ENCODE measurements around the gene SLC22A23. TPM values are rescaled to one million over a fixed set of nuclear protein-coding genes. Genes with fewer than 3 reads are reported as not detected.

SLC22A23 gene
- total RNA-seq, 1 donor = 9.0 TPM

DNA sequence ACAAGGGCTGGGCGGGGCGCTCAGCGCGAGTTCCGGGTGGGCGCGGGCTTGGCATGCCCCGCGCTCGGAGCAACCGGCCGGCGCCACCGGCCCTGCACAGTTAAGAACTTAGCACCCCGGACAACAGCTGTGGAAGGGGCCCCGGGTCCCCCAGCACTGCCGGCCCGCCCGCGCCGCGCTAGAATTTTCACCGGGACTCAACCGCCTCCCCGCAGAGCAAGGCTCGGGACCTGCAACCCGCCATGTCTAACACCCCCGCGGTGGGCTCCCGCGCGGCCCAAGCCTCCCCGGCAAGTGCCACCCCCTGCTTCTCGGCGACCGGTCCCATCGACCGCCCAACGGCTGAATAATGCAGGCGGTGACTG is 203.3 kb downstream of the SLC22A23 start:
- no peak overlapping the region for H3K4me3 ChIP-seq (ENCODE audit: low read depth, low read length)
- TF ChIP-seq, protein P1, sequence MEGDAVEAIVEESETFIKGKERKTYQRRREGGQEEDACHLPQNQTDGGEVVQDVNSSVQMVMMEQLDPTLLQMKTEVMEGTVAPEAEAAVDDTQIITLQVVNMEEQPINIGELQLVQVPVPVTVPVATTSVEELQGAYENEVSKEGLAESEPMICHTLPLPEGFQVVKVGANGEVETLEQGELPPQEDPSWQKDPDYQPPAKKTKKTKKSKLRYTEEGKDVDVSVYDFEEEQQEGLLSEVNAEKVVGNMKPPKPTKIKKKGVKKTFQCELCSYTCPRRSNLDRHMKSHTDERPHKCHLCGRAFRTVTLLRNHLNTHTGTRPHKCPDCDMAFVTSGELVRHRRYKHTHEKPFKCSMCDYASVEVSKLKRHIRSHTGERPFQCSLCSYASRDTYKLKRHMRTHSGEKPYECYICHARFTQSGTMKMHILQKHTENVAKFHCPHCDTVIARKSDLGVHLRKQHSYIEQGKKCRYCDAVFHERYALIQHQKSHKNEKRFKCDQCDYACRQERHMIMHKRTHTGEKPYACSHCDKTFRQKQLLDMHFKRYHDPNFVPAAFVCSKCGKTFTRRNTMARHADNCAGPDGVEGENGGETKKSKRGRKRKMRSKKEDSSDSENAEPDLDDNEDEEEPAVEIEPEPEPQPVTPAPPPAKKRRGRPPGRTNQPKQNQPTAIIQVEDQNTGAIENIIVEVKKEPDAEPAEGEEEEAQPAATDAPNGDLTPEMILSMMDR (IDR thresholded peaks at IDR 0.05; ENCODE audit: insufficient read depth, low read length) = no peak
- no peak for DNase-seq (ENCODE audit: low read depth)

DNA sequence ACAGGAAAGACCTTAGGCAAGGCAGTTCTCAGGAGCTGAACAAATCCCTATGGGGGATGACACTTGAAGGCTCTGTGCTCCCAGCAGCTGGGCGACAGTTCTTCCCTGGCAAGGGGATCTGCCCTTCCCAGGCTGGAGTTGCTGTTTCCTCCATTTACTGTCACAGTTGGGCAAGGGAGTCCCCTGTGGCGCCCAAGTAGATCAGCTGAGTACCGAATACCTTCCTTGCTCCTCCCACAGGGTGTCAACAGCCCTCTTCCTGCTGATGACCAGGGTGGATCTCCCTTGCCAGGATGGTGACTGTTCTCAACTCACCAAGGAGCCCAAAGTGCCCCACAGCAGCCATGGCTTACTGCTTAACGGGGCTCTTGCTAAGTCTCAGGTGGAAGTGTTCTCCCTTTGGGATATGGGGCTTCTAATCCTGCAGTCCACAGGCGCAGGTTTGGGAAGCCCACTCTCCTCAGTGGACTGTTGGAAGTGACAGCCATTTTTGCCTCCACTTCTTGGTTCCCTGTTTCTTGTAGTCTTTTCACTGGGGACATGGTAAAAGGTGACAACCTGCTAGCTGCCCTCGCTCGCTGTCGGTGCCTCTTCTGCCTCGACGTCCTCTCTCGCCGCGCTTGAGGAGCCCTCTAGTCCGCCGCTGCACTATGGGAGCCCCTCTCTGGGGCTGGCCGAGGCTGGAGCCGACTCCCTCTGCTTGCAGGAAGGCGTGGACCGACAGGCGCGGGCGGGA is 203.8 kb downstream of the SLC22A23 start:
- DNase-seq (ENCODE audit: low read depth) = no peak
- TF ChIP-seq, protein P1 (IDR thresholded peaks at IDR 0.05; ENCODE audit: insufficient read depth, low read length) = no peak
- H3K4me3 ChIP-seq (ENCODE audit: low read depth, low read length) = no peak overlapping the region

DNA sequence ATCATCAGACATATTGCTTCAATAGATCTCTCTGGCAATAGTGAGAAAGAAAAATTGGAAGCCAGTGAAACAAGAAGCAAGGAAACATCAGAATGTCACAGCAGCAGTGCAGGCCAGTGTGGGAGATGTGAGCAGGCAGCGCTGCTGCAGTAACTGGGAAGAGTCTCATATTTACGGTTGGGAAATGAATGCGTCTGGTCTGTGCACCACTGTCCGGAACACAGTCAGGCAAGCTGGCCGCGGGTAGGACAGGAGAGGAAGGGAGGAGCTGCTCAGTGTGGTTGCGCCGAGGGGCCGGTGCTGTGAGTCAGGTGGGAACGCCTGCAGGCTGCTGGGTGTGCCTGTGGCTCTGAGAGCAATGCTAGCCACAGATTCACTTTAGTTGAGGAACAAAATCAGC is 204.5 kb downstream of the SLC22A23 start:
- TF ChIP-seq, protein P1 (IDR thresholded peaks at IDR 0.05; ENCODE audit: insufficient read depth, low read length) = no peak
- DNase-seq (ENCODE audit: low read depth) = no peak

DNA sequence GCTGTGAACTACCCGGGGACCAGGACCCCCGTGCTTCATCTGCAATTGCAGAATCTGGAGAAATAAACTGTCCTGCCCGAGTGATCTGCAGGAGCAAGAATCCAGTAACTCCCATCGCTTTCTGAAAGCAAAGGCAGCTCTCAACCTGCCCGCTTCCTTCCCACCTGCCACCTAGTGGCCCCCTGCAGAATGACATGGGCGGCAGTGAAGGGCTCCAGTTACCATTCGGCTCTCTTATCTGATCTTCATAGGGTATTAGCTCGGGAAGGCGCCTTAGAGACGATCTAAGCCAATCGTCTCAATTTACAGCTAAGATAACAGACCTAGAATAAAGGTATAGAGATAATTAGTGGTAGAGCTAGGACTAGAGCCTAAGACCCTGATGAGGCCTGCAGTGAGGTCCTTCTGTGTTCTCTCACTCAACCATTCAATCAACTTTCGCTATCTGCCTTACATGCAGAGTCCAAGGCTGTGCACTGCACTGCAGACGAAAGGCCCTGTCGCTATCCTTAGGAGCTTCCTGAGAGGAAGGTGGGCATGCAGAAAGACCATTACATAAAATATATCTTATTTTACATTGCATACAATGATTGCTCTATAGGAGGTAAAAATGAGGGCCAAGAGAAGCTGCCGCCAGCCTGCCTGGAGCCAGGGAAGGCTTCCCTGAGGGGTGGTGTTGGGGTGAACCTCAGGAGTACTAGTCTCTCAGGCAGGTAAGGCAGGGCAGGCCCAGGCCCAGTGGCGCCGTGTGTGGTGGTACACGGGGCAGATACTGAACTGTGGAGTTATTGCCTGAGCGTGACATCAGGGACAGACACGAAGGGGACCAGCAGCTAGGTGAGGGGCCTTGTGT is 205.2 kb downstream of the SLC22A23 start:
- no peak overlapping the region for H3K4me3 ChIP-seq (ENCODE audit: low read depth, low read length)
- DNase-seq (ENCODE audit: low read depth) = peak; percentile 86
- TF ChIP-seq, protein P1 (IDR thresholded peaks at IDR 0.05; ENCODE audit: insufficient read depth, low read length) = peak; percentile 100

More for the DNA sequence above, 204.5 kb downstream of the SLC22A23 start:
- no peak overlapping the region for H3K4me3 ChIP-seq (ENCODE audit: low read depth, low read length)

DNA sequence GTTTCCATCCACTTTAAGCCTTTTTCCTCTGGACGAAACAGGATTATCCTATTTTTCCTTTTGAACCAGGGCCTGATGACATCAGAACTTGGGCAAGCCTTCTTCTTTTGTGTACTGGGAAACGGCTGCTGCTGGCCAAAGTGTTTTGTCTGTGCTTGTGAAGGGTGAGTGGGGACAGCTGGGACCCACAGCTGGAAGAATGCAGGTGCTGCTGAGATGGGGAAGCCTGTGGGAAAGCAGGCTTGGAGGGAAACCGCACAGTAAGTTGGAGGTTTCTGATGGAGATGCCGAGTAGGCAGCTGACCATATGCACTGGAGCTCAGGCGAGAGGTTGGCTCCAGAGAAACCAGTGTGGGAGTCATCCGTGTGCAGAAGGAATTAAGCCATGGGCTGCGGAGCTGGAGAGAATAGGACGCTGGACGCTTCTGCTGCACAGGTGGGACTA is 206.6 kb downstream of the SLC22A23 start:
- TF ChIP-seq, protein P1 (IDR thresholded peaks at IDR 0.05; ENCODE audit: insufficient read depth, low read length) = no peak
- no peak overlapping the region for H3K4me3 ChIP-seq (ENCODE audit: low read depth, low read length)
- peak; percentile 25 for DNase-seq (ENCODE audit: low read depth)

DNA sequence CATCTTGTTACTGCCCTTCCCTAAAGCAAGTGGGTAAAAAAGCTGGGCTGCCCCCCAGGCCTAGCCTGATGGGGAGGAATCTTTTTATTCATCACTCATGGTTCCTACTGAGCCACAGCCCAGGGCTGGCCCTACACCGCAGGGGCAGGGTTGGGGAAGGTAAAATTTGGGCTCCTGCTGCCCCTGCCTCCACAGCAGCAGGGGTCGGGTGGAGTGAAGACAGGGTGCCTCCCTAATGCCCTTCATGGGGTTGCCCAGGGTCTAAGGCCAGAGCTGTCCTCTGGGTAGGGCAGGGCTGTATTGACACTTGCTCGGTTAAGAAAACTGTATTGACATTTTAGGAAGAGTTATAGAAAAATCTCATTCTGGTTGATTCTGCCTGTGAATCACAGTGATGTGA is 207.0 kb downstream of the SLC22A23 start:
- no peak for DNase-seq (ENCODE audit: low read depth)
- TF ChIP-seq, protein P1 (IDR thresholded peaks at IDR 0.05; ENCODE audit: insufficient read depth, low read length) = no peak
- H3K4me3 ChIP-seq (ENCODE audit: low read depth, low read length) = no peak overlapping the region

Data from fibroblast of the aortic adventitia (primary cell).